Ovary (tissue), 9 donors: Measurements from ENCODE around the gene ACYP2. TPM values are rescaled to one million over a fixed set of nuclear protein-coding genes. Genes with fewer than 3 reads are reported as not detected.

Source experiments
- DNase-seq, 5 donors: peaks; one replicate each; pipeline ENCODE4 v3.0.0-alpha.2; 2019 to 2020
- H3K27ac ChIP-seq, 2 donors: fragments of 200-600 bp; one replicate each; pipeline versions ENCODE4 v1.5.1 to v1.8.0; 2019 to 2022
- H3K27me3 ChIP-seq: fragments of 200-600 bp; one replicate; pipeline ENCODE4 v1.8.0; 2022
- H3K36me3 ChIP-seq: fragments of 200-600 bp; sonication (generic); one replicate; pipeline ENCODE4 v1.5.1; 2019
- H3K4me1 ChIP-seq: one replicate; pipeline ENCODE4 v1.8.1; 2013; ENCODE audit warnings: mild to moderate bottlenecking, moderate library complexity; ENCODE audit not compliant: insufficient read depth
- H3K4me3 ChIP-seq: fragments of 200-600 bp; sonication (generic); one replicate; pipeline ENCODE4 v1.5.1; 2017
- H3K9me3 ChIP-seq, 2 donors: fragments of 200-600 bp in 1 of 2; sonication (generic) in 1 of 2; one replicate each; pipeline versions ENCODE4 v1.5.1 to v1.8.1; 2013 to 2019; ENCODE audit warnings: mild to moderate bottlenecking in 1 of 2, moderate library complexity in 1 of 2
- CTCF ChIP-seq, 3 donors: fragments of 450-650 bp in 2 of 3; fragments of 200-600 bp in 1 of 3; IDR thresholded peaks; one replicate each; pipeline versions ENCODE4 v1.5.1 to v1.8.0; 2016 to 2022; ENCODE audit warnings: antibody characterized with exemption in 3 of 3, mild to moderate bottlenecking in 1 of 3
- EP300 ChIP-seq: sonication (generic); formaldehyde crosslinking; IDR thresholded peaks from one replicate; pipeline ENCODE4 v1.6.1; 2017; ENCODE audit warnings: antibody characterized with exemption
- POLR2A ChIP-seq: fragments of 450-650 bp; IDR thresholded peaks from one replicate; pipeline ENCODE4 v1.6.1; 2017; ENCODE audit warnings: antibody characterized with exemption, mild to moderate bottlenecking, moderate library complexity
- WGBS, 3 donors: extraction: QIAGEN DNeasy Blood & Tissue Kit in 1 of 3; methylation state at CpG; one replicate each; pipeline versions ENCODE4 v1.1.5 to v1.1.7; 2013 to 2017; 5-methylcytosine and 5-hydroxymethylcytosine counted together
- intact Hi-C, 4 donors: fragments of 100-400 bp; cut with DNase I; formaldehyde crosslinking; loops; one replicate each; pipeline versions ENCODE4 v1.11.0 to v1.15.1; 2022 to 2023
- polyA plus RNA-seq, 2 donors: library from polyadenylated mRNA; stranded (reverse); fragments of 200-250 nt in 1 of 2; fragments of 350-450 nt in 1 of 2; fragmentation: Illumina TruSeq in 1 of 2; extraction: RNeasy Lipid Tissue Mini Kit (QIAGEN cat#74804) in 1 of 2; gene quantifications; one replicate each; pipeline ENCODE4 v1.2.3, GENCODE V29; 2013 to 2014
- total RNA-seq, 7 donors: library from RNA; depleted of rRNA in 2 of 7; stranded (reverse); fragments of >200 nt in 2 of 7; fragmentation: NEBNext Ultra II Directional in 3 of 7; extraction: Animal tissue kit (Norgen Biotek cat#: 25700) in 3 of 7; gene quantifications; one replicate each; pipeline versions ENCODE4 v1.1.0 to v1.2.4, GENCODE V29; 2016 to 2023
- donor health status: DM: no; HTN: no; CAD: no; lungs with moderate emphysema.
- donor health status: DM: no; HTN: no; CAD: no.
- donor health status: Bipolar disorder and iron deficiency.
- donor health status: DM: yes; HTN: yes; CAD: no.
- donor health status: DM: no; HTN: no; CAD: no.
- donor health status: DM: yes; HTN: yes; CAD: no.

The ACYP2 gene
- total and polyA plus RNA-seq, 9 donors = 10.4 to 27.1 (median 13.9) TPM

- intact Hi-C loops = no loop called here
- no peak for DNase-seq
- H3K36me3 ChIP-seq = no peaks in the 10 kb centered on the region
- H3K4me1 ChIP-seq = no peaks in the 10 kb centered on the region
- H3K27me3 ChIP-seq = no peaks in the 10 kb centered on the region
- H3K27ac ChIP-seq = no peak overlapping the region
- TF ChIP-seq CTCF (IDR thresholded peaks at IDR 0.05) (no peak), EP300 (no peak)
- no peak overlapping the region for H3K4me3 ChIP-seq
- 91 to 96% (median 94%) methylated on average over 4 of the region's 4 CpGs for WGBS, 3 donors
- no peaks in the 10 kb centered on the region for H3K9me3 ChIP-seq
These were observed 16.0 kb upstream of the ACYP2 start for GRCh38 chr2:54099370-54099769.

- TF ChIP-seq POLR2A = no peak
- no peak for TF ChIP-seq CTCF (IDR thresholded peaks at IDR 0.05)
- TF ChIP-seq EP300 = no peak
- H3K27me3 ChIP-seq = no peaks in the 10 kb centered on the region
- no peak for DNase-seq
- H3K27ac ChIP-seq = no peak overlapping the region
- no peaks in the 10 kb centered on the region for H3K9me3 ChIP-seq
- no peaks in the 10 kb centered on the region for H3K36me3 ChIP-seq
- intact Hi-C loops = loop anchor here in 1 of 4 donors (10.0 kb wide), 2 partner anchors 605 to 735 kb away; no protein-coding TSS in a partner anchor
- no peaks in the 10 kb centered on the region for H3K4me1 ChIP-seq
- no peak overlapping the region for H3K4me3 ChIP-seq
- 92 to 95% (median 93%) methylated on average over 6 of the region's 6 CpGs for WGBS, 3 donors
These were observed 15.4 kb upstream of the ACYP2 start for GRCh38 chr2:54099829-54100585.

- Histone ChIP-seq H3K27me3 (no peaks in the 10 kb centered on the region), H3K4me3 (no peak overlapping the region), H3K9me3 (no peaks in the 10 kb centered on the region), H3K4me1 (no peaks in the 10 kb centered on the region), H3K27ac (no peak overlapping the region), H3K36me3 (no peaks in the 10 kb centered on the region)
- WGBS, 3 donors = 87 to 94% (median 92%) methylated on average over 2 of the region's 2 CpGs
- TF ChIP-seq POLR2A = no peak
- TF ChIP-seq CTCF (IDR thresholded peaks at IDR 0.05) = no peak
- TF ChIP-seq EP300 = no peak
- no peak for DNase-seq
- intact Hi-C loops = loop anchor here in 1 of 4 donors (10.0 kb wide), 2 partner anchors 604 to 734 kb away; no protein-coding TSS in a partner anchor
These were observed 14.6 kb upstream of the ACYP2 start for GRCh38 chr2:54100772-54101171.

GRCh38 chr2:54103454-54104314 is 11.7 kb upstream of the ACYP2 start:
- no peaks in the 10 kb centered on the region for H3K9me3 ChIP-seq
- 38 to 44% (median 38%) methylated on average over 3 of the region's 3 CpGs for WGBS, 3 donors
- DNase-seq = no peak

More at GRCh38 chr2:54103454-54104314, 11.7 kb upstream of the ACYP2 start:
- Histone ChIP-seq H3K27ac (no peak overlapping the region), H3K36me3 (no peaks in the 10 kb centered on the region), H3K4me1 (no peaks in the 10 kb centered on the region), H3K4me3 (no peak overlapping the region), H3K27me3 (no peaks in the 10 kb centered on the region)
- TF ChIP-seq EP300 (no peak), CTCF (IDR thresholded peaks at IDR 0.05) (no peak), POLR2A (no peak)
- intact Hi-C loops = loop anchor here in 1 of 4 donors (10.0 kb wide), 2 partner anchors 601 to 731 kb away; no protein-coding TSS in a partner anchor
